HuH-7.5 (cell line): ENCODE data around the gene TRIM62.

Source experiments
- DNase-seq: peaks from one replicate; pipeline ENCODE4 v3.0.0; 2011; ENCODE audit warnings: low spot score

TRIM62 gene

GRCh38 chr1:33098371-33098770, 83.5 kb downstream of the TRIM62 start:
- DNase-seq: no peak

- DNase-seq: no peak
These were observed 84.1 kb downstream of the TRIM62 start for GRCh38 chr1:33097762-33098161.

GRCh38 chr1:33097137-33097611, 84.7 kb downstream of the TRIM62 start:
- no peak for DNase-seq

- no peak for DNase-seq
These were observed 85.4 kb downstream of the TRIM62 start for GRCh38 chr1:33096363-33097005.
